GM23338 (cell line): ENCODE data around the gene TSPAN5. TPM values are rescaled to one million over a fixed set of nuclear protein-coding genes. Genes with fewer than 3 reads are reported as not detected.

Source experiments
- ATAC-seq: fragments of 200-7000 bp; cut with Tn5 transposase; 3 replicates; pipeline ENCODE4 v1.9.1; 2020
- DNase-seq: peaks from one replicate; pipeline ENCODE4 v3.0.0-alpha.2; 2015; ENCODE audit warnings: low spot score
- H2AFZ ChIP-seq: fragments of 200-600 bp; sonication (generic); 2 replicates; pipeline ENCODE4 v1.8.0; 2016; ENCODE audit warnings: antibody characterized with exemption, mild to moderate bottlenecking, moderate library complexity
- H3F3A ChIP-seq: fragments of 200-600 bp; sonication (generic); replicated peaks from 2 replicates; pipeline ENCODE4 v1.8.0; 2017; ENCODE audit warnings: antibody characterized with exemption, mixed run types, low read depth
- H3K27ac ChIP-seq: fragments of 200-600 bp; sonication (generic); 2 replicates; pipeline ENCODE4 v1.6.1; 2016; ENCODE audit warnings: low read depth
- H3K27me3 ChIP-seq: fragments of 200-600 bp; sonication (generic); 2 replicates; pipeline ENCODE4 v1.8.0; 2016; ENCODE audit warnings: mild to moderate bottlenecking, mixed run types, moderate library complexity; ENCODE audit not compliant: insufficient read depth
- H3K36me3 ChIP-seq: fragments of 200-600 bp; sonication (generic); 2 replicates; pipeline ENCODE4 v1.8.0; 2016; ENCODE audit warnings: mild to moderate bottlenecking; ENCODE audit not compliant: insufficient read depth
- H3K4me1 ChIP-seq: fragments of 200-600 bp; sonication (generic); 2 replicates; pipeline ENCODE4 v1.8.0; 2016; ENCODE audit warnings: mild to moderate bottlenecking, moderate library complexity; ENCODE audit not compliant: insufficient read depth
- H3K4me2 ChIP-seq: fragments of 200-600 bp; sonication (generic); 2 replicates; pipeline ENCODE4 v1.7.1; 2017; ENCODE audit warnings: mixed run types
- H3K4me3 ChIP-seq: fragments of 200-600 bp; sonication (generic); 2 replicates; pipeline ENCODE4 v1.6.1; 2016; ENCODE audit warnings: mixed run types
- H3K79me2 ChIP-seq: fragments of 200-600 bp; sonication (generic); replicated peaks from 2 replicates; pipeline ENCODE4 v1.8.0; 2017; ENCODE audit warnings: mild to moderate bottlenecking; ENCODE audit not compliant: insufficient read depth
- H3K9me2 ChIP-seq: fragments of 200-600 bp; sonication (generic); 2 replicates; pipeline ENCODE4 v1.8.0; 2017; ENCODE audit not compliant: insufficient read depth
- H4K20me1 ChIP-seq: fragments of 200-600 bp; sonication (generic); replicated peaks from 2 replicates; pipeline ENCODE4 v1.8.0; 2017; ENCODE audit warnings: mild to moderate bottlenecking; ENCODE audit not compliant: insufficient read depth
- H3K27ac Mint-ChIP-seq: 2 replicates; pipeline ENCODE4 v1.8.0; 2020; ENCODE audit warnings: inconsistent platforms, mild to moderate bottlenecking, moderate library complexity, mixed read lengths
- H3K27me3 Mint-ChIP-seq: 3 replicates; pipeline ENCODE4 v1.8.0; 2022; ENCODE audit warnings: low read depth, mild to moderate bottlenecking, moderate library complexity, mixed read lengths, inconsistent platforms; ENCODE audit not compliant: insufficient read depth, poor library complexity
- H3K36me3 Mint-ChIP-seq: 3 replicates; pipeline ENCODE4 v1.8.0; 2021; ENCODE audit warnings: low read depth, mild to moderate bottlenecking, inconsistent platforms, moderate library complexity, mixed read lengths
- H3K4me1 Mint-ChIP-seq: 3 replicates; pipeline ENCODE4 v1.8.0; 2020; ENCODE audit warnings: mild to moderate bottlenecking, inconsistent platforms, mixed read lengths
- H3K4me3 Mint-ChIP-seq: 3 replicates; pipeline ENCODE4 v1.8.0; 2021; ENCODE audit warnings: moderate library complexity, mild to moderate bottlenecking, inconsistent platforms, mixed read lengths
- H3K9me3 Mint-ChIP-seq: 3 replicates; pipeline ENCODE4 v1.8.0; 2020; ENCODE audit warnings: moderate library complexity, mild to moderate bottlenecking, inconsistent platforms, mixed read lengths
- CREB1 ChIP-seq: fragments of 250-450 bp; sonication (Bioruptor Pico); IDR thresholded peaks from 2 replicates; pipeline ENCODE4 v1.5.0; 2020; ENCODE audit warnings: low read depth, mild to moderate bottlenecking, moderate library complexity
- ETS1 ChIP-seq: IDR thresholded peaks from 2 replicates; pipeline ENCODE4 v1.6.1; 2016; ENCODE audit warnings: antibody characterized with exemption
- EZH2 ChIP-seq: fragments of 200-600 bp; sonication (generic); IDR thresholded peaks from one replicate; pipeline ENCODE4 v1.8.0; 2017; ENCODE audit warnings: antibody characterized with exemption, mild to moderate bottlenecking, low read depth; ENCODE audit not compliant: unreplicated experiment
- EZH2phosphoT487 ChIP-seq: fragments of 200-600 bp; sonication (generic); IDR thresholded peaks from one replicate; pipeline ENCODE4 v1.8.1; 2018; ENCODE audit warnings: antibody characterized with exemption; ENCODE audit not compliant: unreplicated experiment
- JUNB ChIP-seq: IDR thresholded peaks from one replicate; pipeline ENCODE4 v1.6.1; 2016; ENCODE audit warnings: antibody characterized with exemption; ENCODE audit not compliant: unreplicated experiment
- NANOG ChIP-seq: IDR thresholded peaks from 2 replicates; pipeline ENCODE4 v1.6.1; 2016; ENCODE audit warnings: antibody characterized with exemption, borderline replicate concordance
- POLR2AphosphoS5 ChIP-seq: IDR thresholded peaks from 2 replicates; pipeline ENCODE4 v1.6.1; 2016; ENCODE audit warnings: antibody characterized with exemption, low read depth
- REST ChIP-seq: IDR thresholded peaks from one replicate; pipeline ENCODE4 v1.6.1; 2018; ENCODE audit warnings: antibody characterized with exemption; ENCODE audit not compliant: unreplicated experiment
- STAT1 ChIP-seq: IDR thresholded peaks from one replicate; pipeline ENCODE4 v1.6.1; 2016; ENCODE audit warnings: antibody characterized with exemption; ENCODE audit not compliant: unreplicated experiment
- ZNF114 ChIP-seq: fragments of 250-450 bp; sonication (Bioruptor Pico); IDR thresholded peaks from 2 replicates; pipeline ENCODE4 v1.5.0; 2020; ENCODE audit warnings: mild to moderate bottlenecking, moderate library complexity
- ZNF331 ChIP-seq: fragments of 250-450 bp; sonication (Bioruptor Pico); IDR thresholded peaks from 2 replicates; pipeline ENCODE4 v1.5.0; 2020; ENCODE audit warnings: low read depth, mild to moderate bottlenecking, moderate library complexity
- polyA plus RNA-seq: library from polyadenylated mRNA; unstranded; fragments of >200 nt; fragmentation: Nextera tagmentation; extraction: Ambion mirVana; gene quantifications from 2 replicates; pipeline ENCODE4 v1.2.1, GENCODE V29; 2016
- total RNA-seq: library from RNA; depleted of rRNA; stranded (reverse); fragments of >200 nt; shearing (Covaris generic); gene quantifications from 2 replicates; pipeline ENCODE4 v1.2.3, GENCODE V29; 2014
- TF ChIP-seq, protein P1 (sequence below), 2 experiments: fragments of 200-600 bp in 1 of 2; sonication (generic) in 1 of 2; conservative IDR thresholded peaks; 2 replicates each; pipeline versions ENCODE4 v1.5.1 to v1.6.1; 2016 to 2017; ENCODE audit warnings: antibody characterized with exemption in 2 of 2, low read depth in 2 of 2, mild to moderate bottlenecking in 2 of 2, moderate library complexity in 1 of 2
- TF ChIP-seq, protein P2 (sequence below): fragments of 250-450 bp; sonication (Bioruptor Pico); IDR thresholded peaks from 2 replicates; pipeline ENCODE4 v1.5.0; 2020; ENCODE audit warnings: mild to moderate bottlenecking, moderate library complexity

Gene TSPAN5
- total and polyA plus RNA-seq, 2 experiments from 2014 or later: 18.6 to 21.5 TPM

DNA sequence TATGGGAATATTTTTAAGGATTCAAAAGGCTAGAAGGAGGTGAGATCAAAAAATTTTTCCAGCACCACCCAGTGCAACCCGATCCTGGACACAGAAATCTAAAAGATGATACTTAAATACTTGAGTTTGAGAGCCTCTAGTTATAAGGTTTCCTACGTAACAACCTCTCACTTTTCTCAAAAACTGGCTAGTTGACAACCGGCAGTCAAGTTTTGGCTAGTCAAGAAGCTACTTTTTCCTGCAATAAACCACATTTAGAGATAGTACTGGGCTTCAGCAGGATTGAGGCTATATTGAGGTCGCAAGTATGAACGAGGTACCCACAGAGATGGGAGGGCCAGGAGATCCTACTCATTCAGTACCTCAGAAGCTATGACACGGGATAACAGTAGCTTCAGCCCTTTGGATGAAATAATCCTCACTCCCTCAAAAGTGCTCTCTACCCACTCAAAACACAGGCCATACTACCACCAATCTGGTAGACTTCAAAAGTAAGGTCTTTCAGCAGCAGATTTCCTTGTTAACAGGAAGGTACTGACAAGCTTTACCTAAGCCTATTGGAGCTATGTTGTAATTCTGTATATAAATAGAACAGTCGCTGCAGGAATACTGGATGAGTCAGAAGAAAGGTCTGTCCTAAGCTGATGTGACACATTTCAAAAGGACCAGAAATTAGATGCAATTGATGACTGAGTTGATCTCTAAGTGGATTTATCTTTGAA is 1.5 kb upstream of the TSPAN5 start:
- Histone ChIP-seq H3K9me2 (no peaks in the 10 kb centered on the region), H3K4me1 (peaks cover 62% of the 10 kb centered on the region), H2AFZ (peak overlapping the region; percentile 97; the same call in 1 of the 2 replicates), H3K4me3 (peak overlapping the region; percentile 91), H4K20me1 (no peaks in the 10 kb centered on the region), H3K27me3 (peaks cover 45% of the 10 kb centered on the region), H3F3A (peaks cover 7% of the 10 kb centered on the region; the same call in 1 of the 2 replicates), H3K27ac (no peak overlapping the region), H3K4me2 (peak overlapping the region; percentile 92), H3K79me2 (peaks cover 26% of the 10 kb centered on the region), H3K36me3 (0 out of 2 replicates have a peak, but pooled peaks cover 3% of the 10 kb centered on the region)
- DNase-seq (no peak), ATAC-seq (no peak)
- H3K36me3 Mint-ChIP-seq: peaks cover 18% of the 10 kb centered on the region
- peaks cover 59% of the 10 kb centered on the region for H3K4me1 Mint-ChIP-seq
- peak overlapping the region; percentile 98 for H3K4me3 Mint-ChIP-seq
- no peak overlapping the region for H3K27ac Mint-ChIP-seq
- no peak for TF ChIP-seq REST
- TF ChIP-seq CREB1 (CRISPR knock-in tag): no peak
- no peak for TF ChIP-seq ZNF114 (CRISPR knock-in tag)
- no peak for TF ChIP-seq JUNB
- no peak for TF ChIP-seq EZH2
- no peak for TF ChIP-seq STAT1
- no peak for TF ChIP-seq NANOG
- no peak for TF ChIP-seq POLR2AphosphoS5
- TF ChIP-seq EZH2phosphoT487: no peak
- TF ChIP-seq ETS1: no peak
- TF ChIP-seq, protein P1, sequence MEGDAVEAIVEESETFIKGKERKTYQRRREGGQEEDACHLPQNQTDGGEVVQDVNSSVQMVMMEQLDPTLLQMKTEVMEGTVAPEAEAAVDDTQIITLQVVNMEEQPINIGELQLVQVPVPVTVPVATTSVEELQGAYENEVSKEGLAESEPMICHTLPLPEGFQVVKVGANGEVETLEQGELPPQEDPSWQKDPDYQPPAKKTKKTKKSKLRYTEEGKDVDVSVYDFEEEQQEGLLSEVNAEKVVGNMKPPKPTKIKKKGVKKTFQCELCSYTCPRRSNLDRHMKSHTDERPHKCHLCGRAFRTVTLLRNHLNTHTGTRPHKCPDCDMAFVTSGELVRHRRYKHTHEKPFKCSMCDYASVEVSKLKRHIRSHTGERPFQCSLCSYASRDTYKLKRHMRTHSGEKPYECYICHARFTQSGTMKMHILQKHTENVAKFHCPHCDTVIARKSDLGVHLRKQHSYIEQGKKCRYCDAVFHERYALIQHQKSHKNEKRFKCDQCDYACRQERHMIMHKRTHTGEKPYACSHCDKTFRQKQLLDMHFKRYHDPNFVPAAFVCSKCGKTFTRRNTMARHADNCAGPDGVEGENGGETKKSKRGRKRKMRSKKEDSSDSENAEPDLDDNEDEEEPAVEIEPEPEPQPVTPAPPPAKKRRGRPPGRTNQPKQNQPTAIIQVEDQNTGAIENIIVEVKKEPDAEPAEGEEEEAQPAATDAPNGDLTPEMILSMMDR (conservative IDR thresholded peaks at IDR 0.05; ENCODE audit: low read depth in 2 of 2): no peak
- no peak for TF ChIP-seq ZNF331
- TF ChIP-seq, protein P2, sequence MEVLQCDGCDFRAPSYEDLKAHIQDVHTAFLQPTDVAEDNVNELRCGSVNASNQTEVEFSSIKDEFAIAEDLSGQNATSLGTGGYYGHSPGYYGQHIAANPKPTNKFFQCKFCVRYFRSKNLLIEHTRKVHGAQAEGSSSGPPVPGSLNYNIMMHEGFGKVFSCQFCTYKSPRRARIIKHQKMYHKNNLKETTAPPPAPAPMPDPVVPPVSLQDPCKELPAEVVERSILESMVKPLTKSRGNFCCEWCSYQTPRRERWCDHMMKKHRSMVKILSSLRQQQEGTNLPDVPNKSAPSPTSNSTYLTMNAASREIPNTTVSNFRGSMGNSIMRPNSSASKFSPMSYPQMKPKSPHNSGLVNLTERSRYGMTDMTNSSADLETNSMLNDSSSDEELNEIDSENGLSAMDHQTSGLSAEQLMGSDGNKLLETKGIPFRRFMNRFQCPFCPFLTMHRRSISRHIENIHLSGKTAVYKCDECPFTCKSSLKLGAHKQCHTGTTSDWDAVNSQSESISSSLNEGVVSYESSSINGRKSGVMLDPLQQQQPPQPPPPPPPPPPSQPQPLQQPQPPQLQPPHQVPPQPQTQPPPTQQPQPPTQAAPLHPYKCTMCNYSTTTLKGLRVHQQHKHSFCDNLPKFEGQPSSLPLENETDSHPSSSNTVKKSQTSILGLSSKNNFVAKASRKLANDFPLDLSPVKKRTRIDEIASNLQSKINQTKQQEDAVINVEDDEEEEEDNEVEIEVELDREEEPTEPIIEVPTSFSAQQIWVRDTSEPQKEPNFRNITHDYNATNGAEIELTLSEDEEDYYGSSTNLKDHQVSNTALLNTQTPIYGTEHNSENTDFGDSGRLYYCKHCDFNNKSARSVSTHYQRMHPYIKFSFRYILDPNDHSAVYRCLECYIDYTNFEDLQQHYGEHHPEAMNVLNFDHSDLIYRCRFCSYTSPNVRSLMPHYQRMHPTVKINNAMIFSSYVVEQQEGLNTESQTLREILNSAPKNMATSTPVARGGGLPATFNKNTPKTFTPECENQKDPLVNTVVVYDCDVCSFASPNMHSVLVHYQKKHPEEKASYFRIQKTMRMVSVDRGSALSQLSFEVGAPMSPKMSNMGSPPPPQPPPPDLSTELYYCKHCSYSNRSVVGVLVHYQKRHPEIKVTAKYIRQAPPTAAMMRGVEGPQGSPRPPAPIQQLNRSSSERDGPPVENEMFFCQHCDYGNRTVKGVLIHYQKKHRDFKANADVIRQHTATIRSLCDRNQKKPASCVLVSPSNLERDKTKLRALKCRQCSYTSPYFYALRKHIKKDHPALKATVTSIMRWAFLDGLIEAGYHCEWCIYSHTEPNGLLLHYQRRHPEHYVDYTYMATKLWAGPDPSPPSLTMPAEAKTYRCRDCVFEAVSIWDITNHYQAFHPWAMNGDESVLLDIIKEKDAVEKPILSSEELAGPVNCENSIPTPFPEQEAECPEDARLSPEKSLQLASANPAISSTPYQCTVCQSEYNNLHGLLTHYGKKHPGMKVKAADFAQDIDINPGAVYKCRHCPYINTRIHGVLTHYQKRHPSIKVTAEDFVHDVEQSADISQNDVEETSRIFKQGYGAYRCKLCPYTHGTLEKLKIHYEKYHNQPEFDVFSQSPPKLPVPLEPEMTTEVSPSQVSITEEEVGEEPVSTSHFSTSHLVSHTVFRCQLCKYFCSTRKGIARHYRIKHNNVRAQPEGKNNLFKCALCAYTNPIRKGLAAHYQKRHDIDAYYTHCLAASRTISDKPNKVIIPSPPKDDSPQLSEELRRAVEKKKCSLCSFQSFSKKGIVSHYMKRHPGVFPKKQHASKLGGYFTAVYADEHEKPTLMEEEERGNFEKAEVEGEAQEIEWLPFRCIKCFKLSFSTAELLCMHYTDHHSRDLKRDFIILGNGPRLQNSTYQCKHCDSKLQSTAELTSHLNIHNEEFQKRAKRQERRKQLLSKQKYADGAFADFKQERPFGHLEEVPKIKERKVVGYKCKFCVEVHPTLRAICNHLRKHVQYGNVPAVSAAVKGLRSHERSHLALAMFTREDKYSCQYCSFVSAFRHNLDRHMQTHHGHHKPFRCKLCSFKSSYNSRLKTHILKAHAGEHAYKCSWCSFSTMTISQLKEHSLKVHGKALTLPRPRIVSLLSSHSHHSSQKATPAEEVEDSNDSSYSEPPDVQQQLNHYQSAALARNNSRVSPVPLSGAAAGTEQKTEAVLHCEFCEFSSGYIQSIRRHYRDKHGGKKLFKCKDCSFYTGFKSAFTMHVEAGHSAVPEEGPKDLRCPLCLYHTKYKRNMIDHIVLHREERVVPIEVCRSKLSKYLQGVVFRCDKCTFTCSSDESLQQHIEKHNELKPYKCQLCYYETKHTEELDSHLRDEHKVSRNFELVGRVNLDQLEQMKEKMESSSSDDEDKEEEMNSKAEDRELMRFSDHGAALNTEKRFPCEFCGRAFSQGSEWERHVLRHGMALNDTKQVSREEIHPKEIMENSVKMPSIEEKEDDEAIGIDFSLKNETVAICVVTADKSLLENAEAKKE: no peak
- H3K27me3 Mint-ChIP-seq: peaks cover 26% of the 10 kb centered on the region
- H3K9me3 Mint-ChIP-seq: peaks cover 15% of the 10 kb centered on the region
